ENCODE results near the gene ARR3.

DNA sequence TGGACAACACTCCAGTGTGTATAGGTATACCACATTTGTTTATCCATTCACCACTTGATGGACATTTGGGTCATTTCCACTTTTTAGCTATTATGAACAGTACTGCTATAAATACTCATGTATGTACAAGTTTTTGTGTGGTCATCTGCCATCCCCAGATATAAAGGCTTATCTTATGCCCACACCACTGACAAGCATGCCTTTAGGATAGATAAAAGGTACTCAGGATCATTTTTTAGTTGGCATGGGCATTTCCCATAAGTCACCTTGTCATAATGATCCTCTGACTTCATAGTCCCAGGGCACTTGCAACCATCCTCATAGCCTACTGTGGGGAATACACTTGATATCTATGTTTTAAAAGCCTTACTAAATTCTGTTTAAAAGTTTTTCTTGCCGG, 27.4 kb upstream of the ARR3 start:
- TF ChIP-seq ZNF274 (IDR thresholded peaks at IDR 0.05; ENCODE audit: low read depth, low read length) (no peak), YY1 (IDR thresholded peaks at IDR 0.05; ENCODE audit: insufficient read depth, insufficient read length) (no peak), SUZ12 (IDR thresholded peaks at IDR 0.05; ENCODE audit: extremely low read depth, insufficient read depth, insufficient read length) (no peak)
